Measurements from ENCODE around the gene LCLAT1. TPM values are rescaled to one million over a fixed set of nuclear protein-coding genes. Genes with fewer than 3 reads are reported as not detected.

The LCLAT1 gene
- total RNA-seq, 1 donor from 2014 or later = 16.0 TPM

DNA sequence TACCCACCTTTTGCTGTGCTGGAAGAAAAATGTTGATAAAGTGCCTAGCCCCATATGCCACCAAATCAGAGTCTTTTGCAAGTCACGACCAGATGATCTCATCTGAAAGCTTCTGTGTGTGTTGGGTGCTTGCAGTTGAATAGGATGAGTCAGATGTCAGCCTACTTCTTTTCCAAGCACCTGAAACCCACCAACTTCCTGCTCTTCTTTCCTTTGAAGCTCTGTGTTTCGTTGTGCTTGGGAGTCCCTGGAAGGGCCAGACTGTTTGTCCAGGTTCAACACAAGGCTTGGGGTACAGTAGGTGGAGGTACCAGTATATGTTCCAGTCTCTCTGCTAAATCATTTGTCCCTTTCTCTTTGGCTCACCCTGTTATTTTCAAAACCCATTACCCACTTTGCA lies 36.8 kb upstream of the LCLAT1 start:
- Mint-ChIP-seq H3K4me3 (ENCODE audit: unreplicated experiment) (no peak overlapping the region), H3K36me3 (ENCODE audit: unreplicated experiment) (no peaks in the 10 kb centered on the region), H3K4me1 (ENCODE audit: low read depth, unreplicated experiment) (peaks cover 14% of the 10 kb centered on the region), H3K27ac (ENCODE audit: unreplicated experiment) (no peak overlapping the region), H3K9me3 (ENCODE audit: unreplicated experiment) (peaks cover 5% of the 10 kb centered on the region), H3K27me3 (ENCODE audit: unreplicated experiment) (peaks cover 10% of the 10 kb centered on the region)
- TF ChIP-seq, protein P1, sequence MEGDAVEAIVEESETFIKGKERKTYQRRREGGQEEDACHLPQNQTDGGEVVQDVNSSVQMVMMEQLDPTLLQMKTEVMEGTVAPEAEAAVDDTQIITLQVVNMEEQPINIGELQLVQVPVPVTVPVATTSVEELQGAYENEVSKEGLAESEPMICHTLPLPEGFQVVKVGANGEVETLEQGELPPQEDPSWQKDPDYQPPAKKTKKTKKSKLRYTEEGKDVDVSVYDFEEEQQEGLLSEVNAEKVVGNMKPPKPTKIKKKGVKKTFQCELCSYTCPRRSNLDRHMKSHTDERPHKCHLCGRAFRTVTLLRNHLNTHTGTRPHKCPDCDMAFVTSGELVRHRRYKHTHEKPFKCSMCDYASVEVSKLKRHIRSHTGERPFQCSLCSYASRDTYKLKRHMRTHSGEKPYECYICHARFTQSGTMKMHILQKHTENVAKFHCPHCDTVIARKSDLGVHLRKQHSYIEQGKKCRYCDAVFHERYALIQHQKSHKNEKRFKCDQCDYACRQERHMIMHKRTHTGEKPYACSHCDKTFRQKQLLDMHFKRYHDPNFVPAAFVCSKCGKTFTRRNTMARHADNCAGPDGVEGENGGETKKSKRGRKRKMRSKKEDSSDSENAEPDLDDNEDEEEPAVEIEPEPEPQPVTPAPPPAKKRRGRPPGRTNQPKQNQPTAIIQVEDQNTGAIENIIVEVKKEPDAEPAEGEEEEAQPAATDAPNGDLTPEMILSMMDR (IDR thresholded peaks at IDR 0.05; ENCODE audit: partially characterized antibody, unreplicated experiment) = no peak
- DNase-seq = no peak

DNA sequence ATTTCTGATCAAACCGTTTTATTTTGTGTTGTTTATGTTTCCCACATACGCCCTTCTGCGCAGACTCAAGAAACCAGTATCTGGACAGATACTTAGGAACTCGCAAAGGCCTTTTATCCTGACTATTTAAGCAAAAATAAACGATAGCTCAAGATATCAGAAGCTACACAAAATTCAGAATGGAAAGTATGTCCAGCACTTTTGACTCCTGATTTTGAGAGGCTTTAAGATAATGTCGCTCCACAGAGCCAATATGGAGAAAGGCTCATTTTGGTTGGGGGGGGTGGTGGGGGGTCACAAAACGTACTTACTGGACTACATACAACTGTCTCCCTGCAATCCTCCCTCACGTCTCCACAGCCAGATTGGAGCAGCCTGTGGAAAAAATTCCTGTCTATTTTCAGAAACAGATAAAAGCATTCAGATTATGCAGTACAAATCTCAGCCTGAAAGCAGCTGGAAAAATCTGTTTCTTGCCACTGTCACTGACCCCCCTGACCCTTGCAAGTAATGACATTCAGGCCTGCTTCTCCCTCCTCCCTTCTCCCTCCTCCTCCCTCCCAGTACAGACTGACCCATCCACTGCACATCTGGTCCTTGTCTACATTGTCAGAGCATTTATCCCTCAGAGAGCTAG lies 34.9 kb upstream of the LCLAT1 start:
- Mint-ChIP-seq H3K4me3 (ENCODE audit: unreplicated experiment) (peak overlapping the region; percentile 28), H3K27me3 (ENCODE audit: unreplicated experiment) (peaks cover 14% of the 10 kb centered on the region), H3K9me3 (ENCODE audit: unreplicated experiment) (peaks cover 5% of the 10 kb centered on the region), H3K36me3 (ENCODE audit: unreplicated experiment) (no peaks in the 10 kb centered on the region), H3K27ac (ENCODE audit: unreplicated experiment) (peak overlapping the region; percentile 73), H3K4me1 (ENCODE audit: low read depth, unreplicated experiment) (peaks cover 15% of the 10 kb centered on the region)
- DNase-seq = no peak
- TF ChIP-seq, protein P1 (IDR thresholded peaks at IDR 0.05; ENCODE audit: partially characterized antibody, unreplicated experiment) = no peak

DNA sequence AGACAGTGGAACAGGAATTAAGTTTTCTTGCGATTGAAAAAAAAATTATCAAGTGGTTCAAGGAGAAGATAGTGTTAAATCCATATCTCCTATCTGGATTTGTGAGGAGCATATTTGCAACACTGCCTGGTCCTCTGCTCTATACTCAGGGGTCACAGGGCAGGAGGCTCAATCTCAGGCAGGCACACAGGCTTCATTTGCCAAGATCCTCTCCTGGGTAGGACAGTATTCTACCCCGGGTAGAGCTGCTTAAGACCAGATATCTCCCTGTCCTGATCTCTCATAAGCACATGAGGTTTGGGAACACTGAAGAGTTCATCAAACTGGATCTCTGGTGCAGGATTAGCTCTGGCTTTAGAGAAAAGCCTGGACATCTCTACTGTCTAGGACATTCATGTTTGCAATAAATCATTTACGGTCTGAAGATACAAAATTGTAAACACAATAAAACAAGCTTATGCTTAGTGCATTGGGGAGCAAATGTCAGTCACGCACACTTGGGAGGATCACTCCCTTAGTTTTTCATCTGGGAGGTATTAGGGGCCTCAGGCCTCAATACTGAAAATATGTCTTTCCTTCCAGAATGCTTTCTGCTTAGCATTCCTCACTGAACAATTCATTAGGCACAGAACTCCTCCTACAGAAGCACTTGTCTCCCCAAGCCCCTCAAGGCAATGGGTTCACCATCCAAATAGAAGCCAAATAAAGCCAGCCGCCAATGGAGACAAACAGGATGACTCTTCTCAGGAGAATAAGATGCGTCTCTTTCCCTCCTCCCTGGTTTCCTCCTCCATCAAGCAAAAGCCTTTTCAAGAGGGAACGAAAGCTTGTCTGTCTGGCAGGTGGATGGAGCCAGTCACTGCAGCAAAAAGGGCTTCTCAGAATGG lies 34.1 kb upstream of the LCLAT1 start:
- TF ChIP-seq, protein P1 (IDR thresholded peaks at IDR 0.05; ENCODE audit: partially characterized antibody, unreplicated experiment) = no peak
- peaks cover 12% of the 10 kb centered on the region for H3K27me3 Mint-ChIP-seq (ENCODE audit: unreplicated experiment)
- no peaks in the 10 kb centered on the region for H3K36me3 Mint-ChIP-seq (ENCODE audit: unreplicated experiment)
- H3K27ac Mint-ChIP-seq (ENCODE audit: unreplicated experiment) = peak overlapping the region; percentile 73
- peaks cover 5% of the 10 kb centered on the region for H3K9me3 Mint-ChIP-seq (ENCODE audit: unreplicated experiment)
- no peak overlapping the region for H3K4me3 Mint-ChIP-seq (ENCODE audit: unreplicated experiment)
- no peak for DNase-seq
- H3K4me1 Mint-ChIP-seq (ENCODE audit: low read depth, unreplicated experiment) = peaks cover 16% of the 10 kb centered on the region

DNA sequence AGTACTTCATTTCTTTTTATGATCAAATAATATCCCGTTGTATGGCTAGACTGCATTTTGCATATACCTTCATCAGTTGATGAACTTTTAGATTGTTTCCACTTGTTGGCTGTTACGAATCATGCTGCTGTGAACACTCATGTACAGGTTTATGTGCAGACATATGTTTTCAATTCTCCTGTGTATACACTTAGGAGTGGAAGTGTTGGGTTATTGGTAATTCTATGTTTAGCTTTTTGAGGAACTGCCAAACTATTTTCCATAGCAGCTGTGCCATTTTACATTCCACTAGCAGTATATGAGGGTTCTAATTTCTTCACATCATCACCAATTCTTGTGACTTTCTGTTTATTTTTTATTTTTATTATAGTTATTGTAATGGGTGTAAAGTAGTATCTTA lies 32.1 kb upstream of the LCLAT1 start:
- no peak for DNase-seq
- no peak overlapping the region for H3K27ac Mint-ChIP-seq (ENCODE audit: unreplicated experiment)
- peaks cover 10% of the 10 kb centered on the region for H3K27me3 Mint-ChIP-seq (ENCODE audit: unreplicated experiment)
- TF ChIP-seq, protein P1 (IDR thresholded peaks at IDR 0.05; ENCODE audit: partially characterized antibody, unreplicated experiment) = no peak
- H3K9me3 Mint-ChIP-seq (ENCODE audit: unreplicated experiment) = peaks cover 5% of the 10 kb centered on the region
- no peak overlapping the region for H3K4me3 Mint-ChIP-seq (ENCODE audit: unreplicated experiment)
- peaks cover 14% of the 10 kb centered on the region for H3K4me1 Mint-ChIP-seq (ENCODE audit: low read depth, unreplicated experiment)
- no peaks in the 10 kb centered on the region for H3K36me3 Mint-ChIP-seq (ENCODE audit: unreplicated experiment)

DNA sequence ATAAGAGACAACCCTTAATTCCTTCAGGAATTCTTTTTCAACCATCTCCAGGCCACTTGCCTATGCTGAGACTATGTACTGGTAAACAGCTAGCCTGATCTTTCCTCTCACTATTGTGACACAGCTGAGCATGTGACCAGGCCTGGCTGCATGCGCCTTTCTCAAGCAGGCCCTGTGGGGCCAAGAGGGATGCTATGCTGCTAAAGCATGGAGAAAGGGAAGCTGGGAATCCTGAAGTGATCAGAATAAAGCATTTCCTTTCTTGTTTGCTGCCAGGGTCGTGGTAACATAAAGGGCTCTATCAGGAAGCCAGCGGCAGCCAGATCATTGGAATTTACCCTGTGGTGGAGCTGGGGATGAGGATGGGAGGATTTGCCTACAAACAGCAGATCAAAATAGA lies 29.8 kb upstream of the LCLAT1 start:
- H3K4me1 Mint-ChIP-seq (ENCODE audit: low read depth, unreplicated experiment) = peaks cover 21% of the 10 kb centered on the region
- H3K4me3 Mint-ChIP-seq (ENCODE audit: unreplicated experiment) = no peak overlapping the region
- no peaks in the 10 kb centered on the region for H3K36me3 Mint-ChIP-seq (ENCODE audit: unreplicated experiment)
- peaks cover 11% of the 10 kb centered on the region for H3K27me3 Mint-ChIP-seq (ENCODE audit: unreplicated experiment)
- peaks cover 5% of the 10 kb centered on the region for H3K9me3 Mint-ChIP-seq (ENCODE audit: unreplicated experiment)
- no peak overlapping the region for H3K27ac Mint-ChIP-seq (ENCODE audit: unreplicated experiment)
- DNase-seq = peak; percentile 26
- TF ChIP-seq, protein P1 (IDR thresholded peaks at IDR 0.05; ENCODE audit: partially characterized antibody, unreplicated experiment) = no peak
